HL-60 (cell line): Measurements from ENCODE around the gene TET2.
A peak's percentile ranks its signal among the peaks of the same experiment; 100 is the strongest.

Experiments
- DNase-seq, 2 experiments: peaks; one replicate each; pipeline ENCODE4 v3.0.0-alpha.2; 2010 to 2020; ENCODE audit warnings: low read depth in 1 of 2, low spot score in 1 of 2
- H3K27ac ChIP-seq: fragments of 250-450 bp; sonication (Bioruptor Pico); replicated peaks from 2 replicates; pipeline ENCODE4 v1.5.1; 2020; ENCODE audit warnings: mild to moderate bottlenecking, moderate library complexity
- H3K27me3 ChIP-seq: fragments of 250-450 bp; sonication (Bioruptor Pico); 2 replicates; pipeline ENCODE4 v1.5.1; 2021; ENCODE audit warnings: mild to moderate bottlenecking, moderate library complexity; ENCODE audit not compliant: insufficient read depth, poor library complexity, severe bottlenecking
- H3K4me3 ChIP-seq: replicated peaks from 2 replicates; pipeline ENCODE4 v1.5.1; 2011; ENCODE audit warnings: mild to moderate bottlenecking, control low read depth, low read length; ENCODE audit not compliant: insufficient read depth
- CTCF ChIP-seq: IDR thresholded peaks from one replicate; pipeline ENCODE4 v1.5.1; 2011; ENCODE audit warnings: low read length, control low read depth, inconsistent platforms; ENCODE audit not compliant: insufficient read depth
- GABPA ChIP-seq: IDR thresholded peaks from 2 replicates; pipeline ENCODE4 v1.6.1; 2012; ENCODE audit warnings: low read depth
- POLR2AphosphoS5 ChIP-seq: IDR thresholded peaks from 2 replicates; pipeline ENCODE4 v1.6.1; 2012; ENCODE audit warnings: low read depth
- REST ChIP-seq: IDR thresholded peaks from 2 replicates; pipeline ENCODE4 v1.6.1; 2012; ENCODE audit warnings: low read depth; ENCODE audit not compliant: insufficient replicate concordance
- SPI1 ChIP-seq: IDR thresholded peaks from 2 replicates; pipeline ENCODE4 v1.6.1; 2012; ENCODE audit warnings: low read depth, mild to moderate bottlenecking, borderline replicate concordance

Gene TET2

GRCh38 chr4:105145156-105145902, 1.3 kb upstream of the TET2 start:
- no peaks in the 10 kb centered on the region for H3K27me3 ChIP-seq
- peak overlapping the region; percentile 56 for H3K4me3 ChIP-seq
- peak overlapping the region; percentile 99 for H3K27ac ChIP-seq
- peak; percentile 62 to 90 for DNase-seq
- TF ChIP-seq POLR2AphosphoS5 (no peak), SPI1 (peak; percentile 94)

GRCh38 chr4:105145903-105146275, 787 bp upstream of the TET2 start:
- DNase-seq: peak in 1 of 2 experiments; percentile 39
- Histone ChIP-seq H3K27me3 (no peaks in the 10 kb centered on the region), H3K4me3 (peak overlapping the region; percentile 56), H3K27ac (peak overlapping the region; percentile 99)
- TF ChIP-seq CTCF (no peak), GABPA (no peak), SPI1 (no peak), POLR2AphosphoS5 (no peak), REST (no peak)

- H3K27ac ChIP-seq: peak overlapping the region; percentile 99
- no peaks in the 10 kb centered on the region for H3K27me3 ChIP-seq
- TF ChIP-seq GABPA (no peak), CTCF (no peak), REST (no peak), SPI1 (no peak), POLR2AphosphoS5 (no peak)
- no peak for DNase-seq
- H3K4me3 ChIP-seq: peak overlapping the region; percentile 56
These were observed 408 bp downstream of the TET2 start for GRCh38 chr4:105147016-105147552.

GRCh38 chr4:105147553-105148161, 981 bp downstream of the TET2 start:
- TF ChIP-seq REST (no peak), SPI1 (no peak), POLR2AphosphoS5 (0 out of 2 replicates have a peak, but pooled peaks have one; percentile 19), CTCF (no peak), GABPA (no peak; the same call in 1 of the 2 replicates)
- Histone ChIP-seq H3K27ac (peak overlapping the region; percentile 99), H3K27me3 (no peaks in the 10 kb centered on the region), H3K4me3 (peak overlapping the region; percentile 56)
- peak in 1 of 2 experiments; percentile 34 for DNase-seq
